Stimulated activated CD4-positive, alpha-beta T cell treated with anti-CD3 and anti-CD28 coated beads, Interleukin-4, amount 100 ng/mL, for 1 hour (primary cell): ENCODE measurements around the gene TAMALIN.

Experiments used
- DNase-seq: peaks from one replicate; pipeline ENCODE4 v3.0.0-alpha.2; 2020

Gene TAMALIN

DNA sequence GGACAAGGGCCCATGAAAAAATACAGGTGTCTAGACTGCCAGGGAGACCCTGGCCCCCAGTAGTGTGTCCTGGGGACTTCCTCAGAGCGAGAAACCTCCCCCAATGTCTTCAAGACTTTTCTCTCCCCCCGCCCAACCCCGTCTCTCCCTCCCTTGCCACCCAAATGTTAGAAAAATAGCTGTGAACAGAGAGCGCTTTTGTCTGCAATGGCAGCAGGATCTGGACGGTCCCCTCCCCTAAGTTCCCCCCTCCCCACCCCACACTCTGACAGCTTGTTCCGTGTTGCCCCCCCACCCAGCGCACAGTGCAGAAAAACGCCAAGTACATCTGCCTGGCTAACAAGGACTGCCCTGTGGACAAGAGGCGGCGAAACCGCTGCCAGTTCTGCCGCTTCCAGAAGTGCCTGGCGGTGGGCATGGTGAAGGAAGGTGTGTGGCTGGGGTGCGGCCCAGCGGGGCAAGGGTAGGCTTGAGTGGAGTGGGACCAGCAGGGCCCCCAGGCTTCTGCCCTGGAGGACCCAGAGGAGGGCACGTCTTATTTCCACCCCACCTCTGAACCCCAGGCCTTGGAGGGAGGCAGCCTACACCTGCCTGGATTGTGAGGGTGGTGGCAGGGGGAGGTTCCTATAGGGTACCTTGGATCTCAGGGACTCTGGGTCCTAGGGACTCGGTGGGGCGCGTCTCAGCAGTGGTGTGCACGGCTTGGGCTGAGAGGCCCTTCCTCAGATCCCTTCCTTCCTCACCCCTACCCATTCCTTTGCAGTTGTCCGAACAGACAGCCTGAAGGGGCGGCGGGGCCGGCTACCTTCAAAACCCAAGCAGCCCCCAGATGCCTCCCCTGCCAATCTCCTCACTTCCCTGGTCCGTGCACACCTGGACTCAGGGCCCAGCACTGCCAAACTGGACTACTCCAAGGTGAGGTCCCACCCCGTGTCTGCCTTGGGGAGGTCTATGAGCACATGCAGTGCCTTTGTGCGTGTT is 49.3 kb downstream of the TAMALIN start:
- no peak for DNase-seq

DNA sequence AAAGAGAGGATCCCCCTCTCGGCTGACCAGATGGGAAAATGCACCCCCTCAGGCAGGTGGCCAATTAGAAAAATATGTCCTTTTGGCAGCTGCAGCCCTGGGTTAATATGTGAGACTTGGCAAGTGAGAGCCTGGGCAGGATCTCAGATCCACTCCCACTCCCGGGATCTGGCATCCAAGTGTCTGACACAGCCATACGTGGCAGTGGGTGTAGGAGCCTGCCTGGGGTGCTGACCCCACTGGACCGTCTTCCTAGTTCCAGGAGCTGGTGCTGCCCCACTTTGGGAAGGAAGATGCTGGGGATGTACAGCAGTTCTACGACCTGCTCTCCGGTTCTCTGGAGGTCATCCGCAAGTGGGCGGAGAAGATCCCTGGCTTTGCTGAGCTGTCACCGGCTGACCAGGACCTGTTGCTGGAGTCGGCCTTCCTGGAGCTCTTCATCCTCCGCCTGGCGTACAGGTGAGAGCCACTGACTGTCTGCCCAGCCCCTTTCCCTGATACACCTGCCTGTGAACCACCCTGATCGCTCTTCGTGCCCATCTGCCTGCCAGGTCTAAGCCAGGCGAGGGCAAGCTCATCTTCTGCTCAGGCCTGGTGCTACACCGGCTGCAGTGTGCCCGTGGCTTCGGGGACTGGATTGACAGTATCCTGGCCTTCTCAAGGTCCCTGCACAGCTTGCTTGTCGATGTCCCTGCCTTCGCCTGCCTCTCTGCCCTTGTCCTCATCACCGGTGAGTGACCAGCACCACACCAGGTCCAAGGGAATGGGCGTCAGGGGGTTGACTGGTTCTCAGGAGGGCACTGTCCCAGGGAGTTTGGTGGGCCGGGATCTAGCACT is 50.3 kb downstream of the TAMALIN start:
- DNase-seq, result no peak

DNA sequence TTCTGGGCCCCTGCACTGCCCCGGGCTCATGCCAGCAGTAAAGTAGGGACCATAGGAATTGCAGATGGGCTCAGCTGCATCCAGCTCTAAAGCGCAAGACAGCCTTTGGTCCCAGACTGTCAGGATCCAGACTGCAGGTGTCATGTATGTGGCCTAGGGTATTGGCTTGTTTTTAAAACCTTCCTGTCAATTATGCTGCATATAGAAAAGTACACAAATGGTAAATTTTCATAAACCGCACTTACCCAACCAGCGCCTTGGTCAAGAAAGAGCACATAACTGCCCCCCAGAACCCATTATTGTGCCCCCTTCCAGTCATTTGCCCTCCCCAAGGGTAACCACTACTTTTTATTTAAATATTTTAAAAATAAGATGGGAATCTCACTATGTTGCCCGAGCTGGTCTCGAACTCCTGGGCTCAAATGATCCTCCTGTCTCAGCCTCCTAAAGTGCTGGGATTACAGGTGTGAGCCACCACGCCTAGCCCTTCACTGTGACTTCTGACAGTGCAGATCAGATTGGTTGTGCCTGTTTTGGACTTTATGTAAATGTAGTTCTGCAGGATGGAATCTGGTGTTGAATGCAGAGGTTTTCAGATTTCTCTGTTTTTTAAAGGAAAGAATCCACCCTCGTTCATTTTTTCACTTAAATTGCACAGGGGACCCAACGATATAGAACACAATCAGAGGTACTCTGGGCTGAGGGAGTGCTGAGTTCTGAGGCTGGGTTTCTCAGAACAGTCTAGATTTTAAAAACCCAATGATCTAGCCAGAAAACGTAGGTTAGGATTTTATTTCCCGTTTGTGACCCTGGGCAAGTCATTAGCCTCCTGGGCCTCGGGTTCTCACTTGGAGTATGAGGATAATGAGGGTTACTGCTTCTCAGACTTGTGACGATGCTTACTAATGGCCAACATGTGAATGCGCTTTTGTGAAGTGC is 51.2 kb downstream of the TAMALIN start:
- no peak for DNase-seq

DNA sequence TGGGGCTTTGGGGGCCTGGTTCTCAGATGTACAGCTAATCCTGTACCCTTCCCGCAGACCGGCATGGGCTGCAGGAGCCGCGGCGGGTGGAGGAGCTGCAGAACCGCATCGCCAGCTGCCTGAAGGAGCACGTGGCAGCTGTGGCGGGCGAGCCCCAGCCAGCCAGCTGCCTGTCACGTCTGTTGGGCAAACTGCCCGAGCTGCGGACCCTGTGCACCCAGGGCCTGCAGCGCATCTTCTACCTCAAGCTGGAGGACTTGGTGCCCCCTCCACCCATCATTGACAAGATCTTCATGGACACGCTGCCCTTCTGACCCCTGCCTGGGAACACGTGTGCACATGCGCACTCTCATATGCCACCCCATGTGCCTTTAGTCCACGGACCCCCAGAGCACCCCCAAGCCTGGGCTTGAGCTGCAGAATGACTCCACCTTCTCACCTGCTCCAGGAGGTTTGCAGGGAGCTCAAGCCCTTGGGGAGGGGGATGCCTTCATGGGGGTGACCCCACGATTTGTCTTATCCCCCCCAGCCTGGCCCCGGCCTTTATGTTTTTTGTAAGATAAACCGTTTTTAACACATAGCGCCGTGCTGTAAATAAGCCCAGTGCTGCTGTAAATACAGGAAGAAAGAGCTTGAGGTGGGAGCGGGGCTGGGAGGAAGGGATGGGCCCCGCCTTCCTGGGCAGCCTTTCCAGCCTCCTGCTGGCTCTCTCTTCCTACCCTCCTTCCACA is 52.0 kb downstream of the TAMALIN start:
- no peak for DNase-seq

DNA sequence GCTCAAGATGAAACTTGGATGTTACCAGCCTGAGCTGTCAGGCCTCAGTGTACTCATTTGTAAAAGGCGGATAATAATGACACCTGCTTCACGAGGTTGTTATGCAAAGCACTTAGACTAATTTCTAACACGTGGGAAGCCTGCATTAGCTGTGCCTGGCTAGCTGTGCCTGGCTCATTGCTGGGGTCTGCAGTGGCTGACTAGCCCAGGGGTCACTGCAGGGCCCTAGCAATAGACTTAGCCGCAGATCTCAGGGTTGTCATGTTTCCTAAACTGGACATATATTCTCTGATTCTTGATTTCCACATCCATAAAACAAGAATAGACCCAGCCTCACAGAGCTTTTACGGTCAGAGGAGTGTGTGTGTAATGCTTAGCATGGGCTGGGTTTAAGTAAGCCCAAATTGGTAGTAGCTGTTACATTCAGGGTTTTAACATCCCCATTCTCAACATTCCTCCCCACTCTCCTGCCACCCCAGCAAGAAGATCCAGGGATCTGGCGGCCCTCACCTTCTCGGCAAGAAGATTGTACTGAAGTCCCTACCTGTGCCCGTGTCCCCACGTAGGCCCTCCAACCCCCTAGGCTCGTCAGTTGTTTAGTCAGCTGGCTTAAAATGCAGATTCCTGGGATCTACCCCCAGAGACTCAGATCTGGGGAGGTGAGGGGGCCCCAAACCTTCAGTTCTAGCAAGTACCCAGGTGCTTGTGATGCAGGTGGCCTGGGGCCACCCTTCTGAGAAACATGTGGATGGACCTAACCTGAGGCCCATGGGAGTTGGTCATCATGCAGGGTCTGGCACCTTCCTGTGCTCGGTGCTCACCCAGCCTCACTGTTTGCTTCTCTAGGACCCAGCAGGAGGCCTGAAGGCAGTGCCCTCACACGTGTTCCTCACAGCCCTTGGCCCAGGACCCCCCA is 53.1 kb downstream of the TAMALIN start:
- no peak for DNase-seq

DNA sequence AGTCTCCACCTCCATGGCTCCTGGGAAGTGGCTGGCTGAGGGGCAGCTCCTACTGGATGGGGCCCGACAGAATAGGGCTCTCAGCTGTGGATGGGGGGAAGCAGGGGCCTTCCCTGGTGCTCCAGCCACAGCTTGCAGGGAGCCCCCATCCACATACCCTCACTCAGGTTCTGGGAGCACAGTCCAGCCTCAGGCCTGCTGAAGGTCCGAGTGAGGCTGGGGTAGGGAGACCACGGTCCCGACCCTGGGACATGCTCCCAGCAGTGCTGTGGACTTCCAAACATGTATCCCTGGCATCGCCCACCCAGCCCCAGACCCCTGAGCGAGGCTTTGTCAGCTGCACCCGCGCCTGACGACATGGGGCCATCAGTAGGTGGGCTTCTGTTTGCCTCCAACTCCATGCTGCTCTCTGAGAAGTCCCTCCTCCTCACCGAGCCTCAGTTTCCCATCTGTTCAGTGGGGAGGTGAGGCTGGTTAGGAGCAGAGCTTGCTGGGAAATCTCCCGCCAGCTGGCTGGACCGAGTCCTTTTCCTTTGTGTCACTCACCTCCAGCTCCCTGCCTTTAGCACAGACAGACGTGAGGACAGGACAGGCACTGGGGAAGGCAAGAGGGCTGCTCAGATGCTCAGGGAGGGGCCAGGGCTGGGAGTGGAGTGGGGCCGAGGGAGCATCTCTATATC is 53.9 kb downstream of the TAMALIN start:
- DNase-seq, result no peak

DNA sequence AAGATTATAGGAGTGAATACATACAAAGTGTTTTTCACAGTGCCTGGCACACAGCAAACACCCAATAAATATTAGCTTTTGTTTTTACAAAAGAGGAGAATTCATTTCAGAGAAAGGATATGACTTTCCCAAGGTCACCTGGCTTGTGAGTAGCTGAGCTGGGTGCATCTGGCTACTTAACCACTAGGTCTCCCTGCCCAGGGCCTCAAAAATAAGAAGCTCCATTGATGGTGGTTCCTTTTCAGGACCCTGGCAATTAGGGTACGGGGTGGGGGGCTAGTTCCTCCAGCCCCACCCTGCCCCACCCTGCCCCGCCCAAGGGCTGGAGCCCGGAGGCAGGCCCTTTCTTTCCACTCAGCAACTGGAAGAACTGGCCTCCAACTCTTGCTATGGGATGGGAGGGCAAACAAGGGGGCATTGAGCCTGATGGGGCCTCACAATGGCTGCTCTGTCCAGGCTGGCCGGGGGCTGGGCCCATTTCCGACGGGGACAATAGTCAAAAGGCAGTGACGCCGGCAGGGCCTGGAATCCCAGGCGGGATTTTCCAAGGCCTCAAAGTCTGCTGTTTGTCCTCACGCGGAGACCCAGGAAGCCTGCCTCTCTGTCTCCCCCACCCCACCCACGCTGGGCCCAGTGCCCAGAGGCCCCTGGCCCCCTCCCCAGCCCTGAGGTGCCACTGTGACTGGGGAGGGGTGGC is 54.9 kb downstream of the TAMALIN start:
- no peak for DNase-seq

DNA sequence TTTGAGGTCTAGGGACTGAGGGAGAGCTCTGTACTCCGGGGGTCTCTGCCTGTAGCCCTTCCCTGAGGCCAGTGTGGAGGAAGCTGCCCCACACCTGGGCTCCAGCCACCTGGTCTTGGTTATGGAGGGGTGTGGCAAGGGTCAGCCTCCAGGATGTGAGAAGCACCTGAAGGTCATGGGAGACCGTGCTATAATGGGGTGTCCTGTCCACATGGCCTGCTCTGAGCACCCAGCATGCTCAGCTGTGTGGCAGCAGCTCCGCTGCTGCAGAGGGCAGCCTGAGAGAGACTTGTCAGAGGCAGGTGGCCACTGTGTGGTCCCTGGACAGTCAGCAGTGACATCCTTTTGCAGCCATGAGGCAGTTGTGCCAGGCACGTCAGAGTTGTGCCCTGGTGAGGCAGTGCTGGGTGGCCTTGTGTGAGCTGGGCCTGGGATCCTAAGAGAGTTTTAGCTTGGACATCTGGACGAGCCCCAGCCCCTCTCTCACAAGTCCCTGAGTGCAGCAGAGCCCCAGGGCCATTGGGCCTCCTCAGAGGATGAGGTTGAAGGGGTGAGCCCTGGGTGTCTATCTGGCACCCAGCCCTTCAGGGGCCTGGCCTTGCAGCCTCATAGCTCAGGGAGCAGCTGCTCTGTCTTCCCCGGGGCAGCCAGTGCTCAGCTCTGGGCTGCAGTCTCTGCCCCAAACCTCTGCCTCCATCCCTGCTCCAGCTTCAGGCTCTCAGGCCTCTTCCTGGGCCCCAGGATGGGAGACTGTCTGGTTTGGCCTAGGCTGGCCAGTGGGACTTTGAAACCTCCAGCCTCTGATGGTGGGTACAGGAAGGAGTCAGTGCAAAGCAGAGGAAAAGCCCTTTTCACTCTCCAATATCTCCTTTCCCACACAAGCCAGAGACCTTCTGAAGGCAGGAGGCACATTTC is 55.7 kb downstream of the TAMALIN start:
- DNase-seq, result no peak

DNA sequence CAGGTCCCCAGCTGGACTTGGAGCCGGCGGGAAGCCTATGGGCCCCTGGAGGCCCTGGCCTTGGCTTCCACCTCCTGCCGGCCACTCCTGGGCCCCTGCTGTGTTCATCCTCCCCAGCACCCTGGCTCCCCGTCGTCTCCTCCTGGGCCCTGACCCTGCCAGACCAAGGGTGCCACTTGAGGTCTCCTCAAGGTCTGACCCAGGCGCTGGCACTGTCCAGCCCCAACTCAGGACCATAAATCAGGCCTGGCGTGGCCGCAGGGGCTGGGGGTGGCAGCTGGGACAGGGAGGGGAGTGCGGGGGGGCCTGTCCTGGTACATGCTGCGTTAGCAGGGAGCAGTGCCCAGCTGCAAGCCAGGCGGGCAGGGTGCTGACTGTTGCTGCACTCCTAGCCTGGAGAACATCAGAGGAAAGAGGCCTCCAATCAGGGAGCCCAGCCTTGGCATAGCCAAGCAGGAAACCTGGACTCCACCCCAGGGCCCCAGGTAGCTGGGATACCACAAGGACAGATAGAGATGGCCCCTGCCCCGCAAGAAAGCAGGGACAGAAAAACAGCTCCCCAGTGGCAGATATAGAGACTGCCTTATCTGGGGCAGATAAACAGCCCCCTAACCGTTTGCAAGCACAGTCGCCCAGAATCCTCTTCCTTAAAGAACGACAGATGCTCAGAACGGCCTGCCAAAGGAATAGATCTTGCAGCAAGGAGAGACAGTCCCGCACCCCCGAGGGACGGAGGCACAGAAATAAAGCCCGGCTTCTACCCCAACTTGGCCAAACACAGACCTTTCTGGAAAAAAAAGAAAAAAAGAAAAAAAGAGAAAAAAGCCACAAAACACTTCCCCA is 56.6 kb downstream of the TAMALIN start:
- DNase-seq, result no peak

DNA sequence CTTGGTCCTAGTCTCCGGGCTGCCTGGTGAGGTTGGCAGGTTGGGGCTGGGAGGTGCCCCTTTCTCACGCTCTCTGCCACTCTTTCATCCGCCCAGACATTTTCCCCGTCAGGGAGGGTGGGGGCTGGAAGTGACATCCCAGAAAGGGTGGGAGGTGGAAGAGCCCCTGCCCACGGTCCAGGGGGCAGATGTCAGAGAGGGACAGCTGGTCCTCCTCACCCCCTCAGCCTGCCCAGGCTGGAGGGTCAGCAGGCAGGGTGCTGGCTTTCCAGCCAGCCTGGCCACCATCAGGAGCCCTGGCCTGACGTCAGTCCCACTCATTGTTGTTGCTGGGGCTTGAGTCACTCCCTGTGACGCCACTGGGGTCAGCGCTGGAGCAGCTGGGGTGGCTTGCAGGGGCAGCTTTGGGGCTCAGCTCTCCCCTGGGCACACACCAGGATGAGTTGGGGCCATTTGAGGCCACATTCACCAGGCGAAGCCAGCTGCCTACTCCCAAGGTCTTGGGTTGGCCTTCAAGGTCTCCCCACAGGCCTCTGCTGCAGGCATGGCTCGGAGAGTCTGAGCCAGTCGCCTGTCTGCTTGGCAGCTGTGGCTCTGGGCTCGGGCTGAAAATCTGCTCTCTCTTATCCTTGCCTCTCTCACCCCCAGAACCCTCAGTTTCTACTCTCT is 57.4 kb downstream of the TAMALIN start:
- no peak for DNase-seq
